IMR-90 (cell line): ENCODE results near the gene UVSSA. TPM values are rescaled to one million over a fixed set of nuclear protein-coding genes. Genes with fewer than 3 reads are reported as not detected.

ENCODE experiments used
- ATAC-seq: fragments of 200-7000 bp; cut with Tn5 transposase; 2 replicates; pipeline ENCODE4 v1.9.1; 2020; ENCODE audit warnings: low read depth, mild to moderate bottlenecking, moderate library complexity
- BruUV-seq: library from RNA; stranded (reverse); fragments of 400-500 nt; replicated peaks from 2 replicates; lab custom pipeline; 2021; lab: Mats Ljungman, UMichigan
- CTCF ChIA-PET: fragments of 300-600 bp; formaldehyde crosslinking; extraction: SDS; loops from one replicate; lab custom pipeline; 2021; ENCODE audit warnings: antibody characterized with exemption; lab: Yijun Ruan, JAX
- POLR2A ChIA-PET: fragments of 300-600 bp; sonication (Branson Sonifier 250); formaldehyde crosslinking; loops from one replicate; lab custom pipeline; 2022; ENCODE audit warnings: antibody characterized with exemption; ENCODE audit not compliant: unreplicated experiment; lab: Charles Lee
- DNase-seq: peaks from one replicate; pipeline ENCODE4 v3.0.0; 2013
- H2AFZ ChIP-seq: replicated peaks from 2 replicates; pipeline ENCODE3; 2013; ENCODE audit warnings: low read length, mild to moderate bottlenecking; ENCODE audit not compliant: poor library complexity
- H2AK5ac ChIP-seq: 2 replicates; pipeline ENCODE4 v1.6.1; 2013; ENCODE audit warnings: low read depth, low read length, inconsistent platforms
- H2AK9ac ChIP-seq: replicated peaks from 2 replicates; pipeline ENCODE3; 2013; ENCODE audit warnings: mild to moderate bottlenecking, low read depth, low read length, moderate library complexity; ENCODE audit not compliant: poor library complexity
- H2BK120ac ChIP-seq: 2 replicates; pipeline ENCODE4 v1.6.1; 2013; ENCODE audit warnings: low read depth, low read length, inconsistent platforms
- H2BK15ac ChIP-seq: 3 replicates; pipeline ENCODE4 v1.6.1; 2013; ENCODE audit warnings: low read depth, low read length, inconsistent platforms
- H2BK20ac ChIP-seq: 2 replicates; pipeline ENCODE4 v1.6.1; 2013; ENCODE audit warnings: low read depth, mild to moderate bottlenecking, inconsistent platforms, low read length, moderate library complexity
- H2BK5ac ChIP-seq: 2 replicates; pipeline ENCODE4 v1.6.1; 2013; ENCODE audit warnings: mild to moderate bottlenecking, low read depth, low read length, inconsistent platforms; ENCODE audit not compliant: poor library complexity, severe bottlenecking
- H3K14ac ChIP-seq: replicated peaks from 2 replicates; pipeline ENCODE4 v1.6.1; 2013; ENCODE audit warnings: low read depth, low read length, inconsistent platforms
- H3K18ac ChIP-seq: 2 replicates; pipeline ENCODE4 v1.6.1; 2013; ENCODE audit warnings: low read depth, low read length, control low read depth
- H3K23ac ChIP-seq: 2 replicates; pipeline ENCODE4 v1.6.1; 2013; ENCODE audit warnings: low read depth, low read length, inconsistent platforms
- H3K27ac ChIP-seq: 2 replicates; pipeline ENCODE4 v1.5.1; 2013; ENCODE audit warnings: mild to moderate bottlenecking, control low read depth, low read length; ENCODE audit not compliant: insufficient read depth
- H3K27me3 ChIP-seq: 2 replicates; pipeline ENCODE4 v1.6.1; 2013; ENCODE audit warnings: low read length; ENCODE audit not compliant: control insufficient read depth, insufficient read depth
- H3K36me3 ChIP-seq: 2 replicates; pipeline ENCODE4 v1.6.1; 2013; ENCODE audit warnings: low read length, mixed read lengths; ENCODE audit not compliant: control insufficient read depth, insufficient read depth
- H3K4ac ChIP-seq: 2 replicates; pipeline ENCODE4 v1.6.1; 2013; ENCODE audit warnings: low read depth, low read length, inconsistent platforms
- H3K4me1 ChIP-seq: 2 replicates; pipeline ENCODE4 v1.6.1; 2013; ENCODE audit warnings: low read length, mixed read lengths; ENCODE audit not compliant: control insufficient read depth, insufficient read depth
- H3K4me2 ChIP-seq: 2 replicates; pipeline ENCODE4 v1.6.1; 2013; ENCODE audit warnings: low read depth, mild to moderate bottlenecking, control low read depth, low read length, moderate library complexity
- H3K4me3 ChIP-seq: 2 replicates; pipeline ENCODE4 v1.5.1; 2013; ENCODE audit warnings: low read depth, mild to moderate bottlenecking, control low read depth, low read length, moderate library complexity; ENCODE audit not compliant: insufficient read depth
- H3K56ac ChIP-seq: 2 replicates; pipeline ENCODE4 v1.6.1; 2013; ENCODE audit warnings: low read length, inconsistent platforms; ENCODE audit not compliant: insufficient read depth; ENCODE audit errors: extremely low read depth
- H3K79me1 ChIP-seq, 2 experiments: 2 replicates each; pipeline ENCODE4 v1.6.1; 2013; ENCODE audit warnings: low read length in 2 of 2, inconsistent platforms in 1 of 2, low read depth in 1 of 2
- H3K9ac ChIP-seq: 2 replicates; pipeline ENCODE4 v1.6.1; 2013; ENCODE audit warnings: low read depth, low read length, control low read depth
- H3K9me1 ChIP-seq: 2 replicates; pipeline ENCODE4 v1.6.1; 2013; ENCODE audit warnings: low read length, inconsistent platforms; ENCODE audit not compliant: insufficient read depth
- H3K9me3 ChIP-seq: 2 replicates; pipeline ENCODE4 v1.6.1; 2013; ENCODE audit warnings: low read length; ENCODE audit not compliant: control insufficient read depth, insufficient read depth
- H4K20me1 ChIP-seq: 2 replicates; pipeline ENCODE4 v1.6.1; 2013; ENCODE audit warnings: low read length, inconsistent platforms; ENCODE audit not compliant: insufficient read depth
- H4K5ac ChIP-seq: 2 replicates; pipeline ENCODE4 v1.6.1; 2013; ENCODE audit warnings: mild to moderate bottlenecking, low read depth, low read length, control low read depth
- H4K8ac ChIP-seq, 2 experiments: 2 replicates each; pipeline ENCODE4 v1.6.1; 2013; ENCODE audit warnings: low read depth in 2 of 2, low read length in 2 of 2, control low read depth in 1 of 2, inconsistent platforms in 1 of 2
- H4K91ac ChIP-seq: 2 replicates; pipeline ENCODE4 v1.6.1; 2013; ENCODE audit warnings: low read depth, low read length, inconsistent platforms; ENCODE audit not compliant: insufficient read depth
- BHLHE40 ChIP-seq: fragments of 150-350 bp; IDR thresholded peaks from 2 replicates; pipeline ENCODE4 v1.6.1; 2016; ENCODE audit warnings: mild to moderate bottlenecking, low read depth, low read length
- CEBPB ChIP-seq: IDR thresholded peaks from 2 replicates; pipeline ENCODE4 v1.6.1; 2012; ENCODE audit warnings: low read depth, low read length, improper control_type of control experiment
- FOS ChIP-seq: fragments of 150-350 bp; IDR thresholded peaks from 2 replicates; pipeline ENCODE4 v1.6.1; 2016; ENCODE audit warnings: low read depth, low read length
- MAFK ChIP-seq: IDR thresholded peaks from 2 replicates; pipeline ENCODE4 v1.6.1; 2012; ENCODE audit warnings: low read depth, low read length, improper control_type of control experiment
- MAZ ChIP-seq: IDR thresholded peaks from 2 replicates; pipeline ENCODE4 v1.6.1; 2012; ENCODE audit warnings: low read depth, mild to moderate bottlenecking, low read length, improper control_type of control experiment, moderate library complexity, borderline replicate concordance
- MXI1 ChIP-seq: IDR thresholded peaks from 2 replicates; pipeline ENCODE4 v1.6.1; 2012; ENCODE audit warnings: low read depth, mild to moderate bottlenecking, low read length, moderate library complexity, borderline replicate concordance
- NFE2L2 ChIP-seq: fragments of 150-350 bp; IDR thresholded peaks from 2 replicates; pipeline ENCODE4 v1.6.1; 2016; ENCODE audit warnings: low read depth, mild to moderate bottlenecking, low read length
- POLR2A ChIP-seq: IDR thresholded peaks from 2 replicates; pipeline ENCODE4 v1.6.1; 2012; ENCODE audit warnings: mild to moderate bottlenecking, low read depth, low read length
- RAD21 ChIP-seq: IDR thresholded peaks from 2 replicates; pipeline ENCODE4 v1.6.1; 2012; ENCODE audit warnings: low read length, improper control_type of control experiment
- RCOR1 ChIP-seq: IDR thresholded peaks from 2 replicates; pipeline ENCODE4 v1.6.1; 2012; ENCODE audit warnings: mild to moderate bottlenecking, low read length, improper control_type of control experiment; ENCODE audit not compliant: insufficient replicate concordance
- WGBS, 2 experiments: methylation state at CpG; one replicate each; pipeline versions ENCODE4 v1.1.5 to v1.1.7; 2013; ENCODE audit warnings: missing lambda C conversion rate in 2 of 2; ENCODE audit not compliant: insufficient read length in 1 of 2; ENCODE audit errors: extremely low coverage in 2 of 2; 5-methylcytosine and 5-hydroxymethylcytosine counted together
- dilution Hi-C: fragments of 300-500 bp; cut with HindIII; formaldehyde crosslinking; loops from one replicate; pipeline ENCODE4 v1.14.3; 2018; ENCODE audit warnings: low sequenced_read_pairs; ENCODE audit not compliant: unreplicated experiment
- in situ Hi-C: fragments of 300-500 bp; cut with MboI; formaldehyde crosslinking; loops from 3 replicates; pipeline ENCODE4 v1.14.3; 2019; ENCODE audit warnings: low sequenced_read_pairs, inconsistent platforms, mixed read lengths
- intact Hi-C: fragments of 100-400 bp; cut with micrococcal nuclease; formaldehyde crosslinking; loops from 2 replicates; pipeline ENCODE4 v1.10.0; 2022
- polyA plus RNA-seq, 3 experiments: library from polyadenylated mRNA; depleted of rRNA; stranded (reverse); fragments of >200 nt; gene quantifications; 2 replicates each; pipeline ENCODE4 v1.2.3, GENCODE V29; 2012; ENCODE audit warnings: low replicate concordance in 1 of 3
- total RNA-seq: library from RNA; depleted of rRNA; stranded (reverse); fragments of >200 nt; gene quantifications from 2 replicates; pipeline ENCODE4 v1.2.3, GENCODE V29; 2012
- TF ChIP-seq, protein P1 (sequence below): fragments of 150-350 bp; IDR thresholded peaks from 2 replicates; pipeline ENCODE4 v1.6.1; 2017; ENCODE audit warnings: mild to moderate bottlenecking, antibody characterized with exemption, low read length, low read depth
- TF ChIP-seq, protein P2 (sequence below): fragments of 150-350 bp; IDR thresholded peaks from 2 replicates; pipeline ENCODE4 v1.6.1; 2016; ENCODE audit warnings: low read depth, mild to moderate bottlenecking, low read length, moderate library complexity, borderline replicate concordance
- TF ChIP-seq, protein P3 (sequence below): conservative IDR thresholded peaks from 2 replicates; pipeline ENCODE4 v1.5.1; 2012; ENCODE audit warnings: mild to moderate bottlenecking, low read depth, low read length, improper control_type of control experiment

Gene UVSSA
- total and polyA plus RNA-seq, 2 of the 4 experiments (the other 2 are of a cell fraction), result 1.4 to 8.4 TPM

DNA sequence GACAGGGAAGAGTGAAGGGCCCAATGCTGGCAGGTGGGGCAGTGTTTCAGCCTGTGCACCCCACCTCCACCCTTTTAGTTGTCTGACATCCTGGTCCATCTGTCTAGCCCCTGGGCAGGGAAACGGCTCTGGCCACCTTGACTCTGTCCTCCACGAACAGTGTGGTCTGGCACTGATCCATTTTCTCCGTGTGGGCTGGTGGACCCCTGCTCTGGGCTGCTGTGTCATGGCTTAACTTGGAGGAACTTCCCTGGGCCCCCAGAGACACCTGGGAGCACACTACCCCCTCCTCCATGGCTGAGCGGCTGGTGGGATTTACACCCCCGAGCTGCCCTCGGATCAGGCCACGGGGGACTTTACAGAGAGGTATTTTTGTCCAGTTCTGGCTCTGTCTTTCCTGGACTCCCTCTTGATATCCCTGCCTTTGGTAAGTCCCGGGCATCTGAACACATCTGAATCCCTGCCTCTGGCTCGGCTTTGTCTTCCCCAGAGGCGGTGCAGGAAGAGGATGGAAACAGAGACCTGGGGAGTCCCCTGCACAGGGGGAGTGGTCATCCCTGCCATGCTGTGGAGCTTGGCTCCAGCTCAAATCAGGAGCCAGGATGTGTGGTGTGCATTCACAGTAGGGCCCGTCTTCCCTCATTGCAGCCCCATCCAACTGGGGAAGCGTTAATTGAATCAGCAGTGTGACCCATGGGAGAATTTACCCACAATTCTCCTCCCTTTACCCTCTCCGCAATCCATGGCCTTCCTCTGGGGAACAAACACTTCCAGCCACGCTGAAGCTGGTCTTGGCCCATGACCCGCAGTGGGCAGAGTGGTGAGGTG, 65.6 kb downstream of the UVSSA start (continued):
- TF ChIP-seq, protein P1, sequence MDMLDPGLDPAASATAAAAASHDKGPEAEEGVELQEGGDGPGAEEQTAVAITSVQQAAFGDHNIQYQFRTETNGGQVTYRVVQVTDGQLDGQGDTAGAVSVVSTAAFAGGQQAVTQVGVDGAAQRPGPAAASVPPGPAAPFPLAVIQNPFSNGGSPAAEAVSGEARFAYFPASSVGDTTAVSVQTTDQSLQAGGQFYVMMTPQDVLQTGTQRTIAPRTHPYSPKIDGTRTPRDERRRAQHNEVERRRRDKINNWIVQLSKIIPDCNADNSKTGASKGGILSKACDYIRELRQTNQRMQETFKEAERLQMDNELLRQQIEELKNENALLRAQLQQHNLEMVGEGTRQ, result no peak

DNA sequence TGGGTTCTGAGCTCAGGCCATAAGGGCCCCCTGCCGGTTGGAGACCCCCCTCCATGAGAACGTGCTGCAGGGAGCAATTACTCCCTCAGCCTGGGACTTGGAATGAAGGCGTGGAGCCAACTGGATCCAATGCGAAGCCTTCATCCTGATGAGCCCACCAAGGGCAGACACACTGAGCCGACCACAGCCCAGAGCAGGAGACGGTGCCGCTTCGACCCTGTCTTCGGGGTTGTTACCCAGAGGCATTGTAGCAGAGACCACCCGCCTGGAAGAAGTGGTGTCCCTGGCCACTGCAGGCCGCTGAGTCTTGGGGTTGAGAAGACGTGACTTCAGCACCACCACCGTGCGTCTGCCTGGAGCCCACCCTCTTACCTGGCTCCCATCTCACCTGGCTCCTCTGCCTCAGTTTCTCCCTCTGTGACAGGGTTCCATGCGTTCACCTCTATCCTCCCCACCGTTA, 66.2 kb downstream of the UVSSA start:
- H2AFZ ChIP-seq, result no peak overlapping the region
- no TSS peak for BruUV-seq
- no peak for TF ChIP-seq MAZ
- no peak for TF ChIP-seq BHLHE40
- TF ChIP-seq, protein P2, sequence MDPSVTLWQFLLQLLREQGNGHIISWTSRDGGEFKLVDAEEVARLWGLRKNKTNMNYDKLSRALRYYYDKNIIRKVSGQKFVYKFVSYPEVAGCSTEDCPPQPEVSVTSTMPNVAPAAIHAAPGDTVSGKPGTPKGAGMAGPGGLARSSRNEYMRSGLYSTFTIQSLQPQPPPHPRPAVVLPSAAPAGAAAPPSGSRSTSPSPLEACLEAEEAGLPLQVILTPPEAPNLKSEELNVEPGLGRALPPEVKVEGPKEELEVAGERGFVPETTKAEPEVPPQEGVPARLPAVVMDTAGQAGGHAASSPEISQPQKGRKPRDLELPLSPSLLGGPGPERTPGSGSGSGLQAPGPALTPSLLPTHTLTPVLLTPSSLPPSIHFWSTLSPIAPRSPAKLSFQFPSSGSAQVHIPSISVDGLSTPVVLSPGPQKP, result no peak
- TF ChIP-seq FOS, result no peak
- TF ChIP-seq, protein P3, sequence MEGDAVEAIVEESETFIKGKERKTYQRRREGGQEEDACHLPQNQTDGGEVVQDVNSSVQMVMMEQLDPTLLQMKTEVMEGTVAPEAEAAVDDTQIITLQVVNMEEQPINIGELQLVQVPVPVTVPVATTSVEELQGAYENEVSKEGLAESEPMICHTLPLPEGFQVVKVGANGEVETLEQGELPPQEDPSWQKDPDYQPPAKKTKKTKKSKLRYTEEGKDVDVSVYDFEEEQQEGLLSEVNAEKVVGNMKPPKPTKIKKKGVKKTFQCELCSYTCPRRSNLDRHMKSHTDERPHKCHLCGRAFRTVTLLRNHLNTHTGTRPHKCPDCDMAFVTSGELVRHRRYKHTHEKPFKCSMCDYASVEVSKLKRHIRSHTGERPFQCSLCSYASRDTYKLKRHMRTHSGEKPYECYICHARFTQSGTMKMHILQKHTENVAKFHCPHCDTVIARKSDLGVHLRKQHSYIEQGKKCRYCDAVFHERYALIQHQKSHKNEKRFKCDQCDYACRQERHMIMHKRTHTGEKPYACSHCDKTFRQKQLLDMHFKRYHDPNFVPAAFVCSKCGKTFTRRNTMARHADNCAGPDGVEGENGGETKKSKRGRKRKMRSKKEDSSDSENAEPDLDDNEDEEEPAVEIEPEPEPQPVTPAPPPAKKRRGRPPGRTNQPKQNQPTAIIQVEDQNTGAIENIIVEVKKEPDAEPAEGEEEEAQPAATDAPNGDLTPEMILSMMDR, result no peak
- no peak for TF ChIP-seq POLR2A
- no peak for TF ChIP-seq MAFK
- no peak for TF ChIP-seq RCOR1
- no peak for TF ChIP-seq CEBPB
- no peak for TF ChIP-seq NFE2L2
- TF ChIP-seq RAD21, result no peak
- no peak for TF ChIP-seq MXI1
- peaks cover 1% of the 10 kb centered on the region for H3K9me3 ChIP-seq
- H2AK9ac ChIP-seq, result no peak overlapping the region
- no peak overlapping the region for H3K23ac ChIP-seq
- no peak overlapping the region for H3K4me2 ChIP-seq
- no peak overlapping the region for H4K5ac ChIP-seq
- H2BK20ac ChIP-seq, result no peak overlapping the region
- dilution Hi-C loops, result no loop called here
- H3K14ac ChIP-seq, result no peak overlapping the region
- WGBS, 2 experiments, result 54% methylated on average over 8 of the region's 16 CpGs; no CpG with 5 or more reads in 1 of the 2 experiments
- no peak for DNase-seq
- H4K91ac ChIP-seq, result no peak overlapping the region
- H4K20me1 ChIP-seq, result no peaks in the 10 kb centered on the region
- H3K56ac ChIP-seq, result no peak overlapping the region
- CTCF ChIA-PET, result no interaction called here
- H2BK5ac ChIP-seq, result no peak overlapping the region
- intact Hi-C loops, result no loop called here
- H3K79me1 ChIP-seq, result no peaks in the 10 kb centered on the region
- H3K27ac ChIP-seq, result no peak overlapping the region
- H2BK15ac ChIP-seq, result no peak overlapping the region
- no peaks in the 10 kb centered on the region for H3K4me1 ChIP-seq
- no peaks in the 10 kb centered on the region for H3K36me3 ChIP-seq
- no peak overlapping the region for H2AK5ac ChIP-seq
- no peak overlapping the region for H3K9ac ChIP-seq
- no peak overlapping the region for H3K4ac ChIP-seq
- H2BK120ac ChIP-seq, result no peak overlapping the region
- in situ Hi-C loops, result no loop called here
- ATAC-seq, result no peak
- POLR2A ChIA-PET, result no interaction called here
- peaks cover 51% of the 10 kb centered on the region for H3K27me3 ChIP-seq
- H3K4me3 ChIP-seq, result no peak overlapping the region
- no peak overlapping the region for H4K8ac ChIP-seq
- H3K18ac ChIP-seq, result no peak overlapping the region
- no peaks in the 10 kb centered on the region for H3K9me1 ChIP-seq
